GM12801 (cell line): Measurements from ENCODE around the gene TENM3.

ENCODE experiments used
- CTCF ChIP-seq: IDR thresholded peaks from one replicate; pipeline ENCODE4 v1.5.1; 2011; ENCODE audit warnings: control low read depth; ENCODE audit not compliant: insufficient read length; ENCODE audit errors: extremely low read depth

TENM3 gene

GRCh38 chr4:182640932-182641331, 397.7 kb downstream of the TENM3 start:
- TF ChIP-seq CTCF, result no peak

- no peak for TF ChIP-seq CTCF
Observed at GRCh38 chr4:182642831-182643230, 399.6 kb downstream of the TENM3 start.

- no peak for TF ChIP-seq CTCF
Observed at GRCh38 chr4:182643801-182644682, 400.8 kb downstream of the TENM3 start.

- no peak for TF ChIP-seq CTCF
Observed at GRCh38 chr4:182644683-182645050, 401.5 kb downstream of the TENM3 start.

GRCh38 chr4:182645511-182645910, 402.3 kb downstream of the TENM3 start:
- TF ChIP-seq CTCF, result no peak

GRCh38 chr4:182647646-182648300, 404.6 kb downstream of the TENM3 start:
- no peak for TF ChIP-seq CTCF

- TF ChIP-seq CTCF, result no peak
Observed at GRCh38 chr4:182648766-182649165, 405.6 kb downstream of the TENM3 start.
